HG02763 (cell line): ENCODE measurements around the gene GALNT18.
"Not testable (repeated sequence)": the region's sequence is repeated elsewhere in the genome, so short reads cannot be mapped to it uniquely, and the experiment has no call there.

Source experiments
- ATAC-seq: cut with Tn5 transposase; IDR thresholded peaks from one replicate; pipeline ENCODE4 v1.9.1; 2021; ENCODE audit warnings: mild to moderate bottlenecking, moderate library complexity; ENCODE audit not compliant: unreplicated experiment

Gene GALNT18

DNA sequence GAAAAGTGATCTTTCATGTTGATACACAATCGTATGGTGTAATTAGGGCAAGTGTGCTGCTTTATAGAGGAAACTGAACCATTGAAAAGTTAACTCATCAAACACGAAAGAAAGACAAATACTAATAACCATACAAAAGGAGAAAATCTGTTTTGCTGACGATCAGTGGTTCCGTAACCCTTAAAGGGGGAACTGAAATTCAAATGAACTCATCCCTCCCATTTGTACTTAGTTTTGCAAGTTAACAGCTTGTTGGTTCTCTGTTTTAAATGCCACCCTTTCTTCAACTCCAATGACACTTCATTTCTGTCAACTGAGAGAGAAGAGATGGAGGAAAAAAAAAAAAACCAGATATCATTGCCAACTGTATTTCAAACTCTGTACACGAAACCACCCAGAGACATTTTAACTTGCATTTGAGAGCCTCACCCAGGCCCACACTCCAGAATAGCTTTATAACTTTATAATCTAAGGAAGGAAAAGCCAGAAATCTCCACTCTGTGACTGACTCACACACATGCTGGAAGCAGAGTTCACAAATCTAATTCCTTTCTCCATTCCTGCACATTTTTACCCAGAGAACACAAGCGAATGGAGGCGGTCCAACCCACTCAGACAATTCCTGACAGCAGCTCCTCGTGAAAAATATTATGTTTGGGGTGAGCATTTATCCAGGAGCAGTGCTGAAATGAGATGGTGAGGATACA lies 251.4 kb downstream of the GALNT18 start:
- ATAC-seq, result no peak

GRCh38 chr11:11366793-11367192 lies 255.0 kb downstream of the GALNT18 start:
- no peak for ATAC-seq

GRCh38 chr11:11363674-11364073 lies 258.1 kb downstream of the GALNT18 start:
- ATAC-seq, result no peak

DNA sequence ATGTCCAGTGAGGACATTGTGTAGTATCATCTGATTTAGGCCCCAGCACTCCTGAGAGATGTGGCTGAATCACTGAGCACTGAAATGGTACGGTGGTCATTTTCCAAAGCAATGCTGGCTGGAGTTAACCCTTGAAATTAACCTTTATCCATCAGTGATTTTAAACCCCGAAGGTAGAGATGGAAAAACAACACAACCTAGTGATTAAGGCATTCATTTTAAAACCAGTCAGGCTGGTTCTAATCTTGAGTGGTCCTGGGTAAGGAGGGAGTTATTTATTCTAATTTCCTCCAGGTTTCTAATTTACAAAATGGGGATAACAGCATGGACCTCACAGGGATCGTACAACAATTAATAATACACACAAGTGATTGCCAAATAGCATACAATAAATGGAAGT lies 262.2 kb downstream of the GALNT18 start:
- ATAC-seq, result no peak

DNA sequence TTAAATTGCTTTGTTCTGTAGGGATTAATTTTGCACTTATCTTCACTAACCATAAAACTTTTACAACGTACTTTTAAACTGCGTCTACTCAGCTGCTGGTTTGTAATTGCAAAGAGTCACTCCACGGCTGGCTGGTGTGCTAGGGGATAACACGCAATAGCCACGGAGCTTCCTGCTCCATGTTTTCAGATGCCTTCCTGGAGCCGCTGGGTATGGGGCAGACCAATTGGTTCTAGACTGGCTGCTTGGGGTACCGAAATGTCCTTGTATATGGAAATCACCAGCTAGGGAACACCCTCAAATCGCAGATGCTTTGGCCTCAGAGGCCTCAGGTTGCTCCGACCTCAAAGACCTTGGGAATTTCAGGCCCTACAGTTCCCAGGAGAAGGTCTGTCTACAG lies 265.0 kb downstream of the GALNT18 start:
- no peak for ATAC-seq

DNA sequence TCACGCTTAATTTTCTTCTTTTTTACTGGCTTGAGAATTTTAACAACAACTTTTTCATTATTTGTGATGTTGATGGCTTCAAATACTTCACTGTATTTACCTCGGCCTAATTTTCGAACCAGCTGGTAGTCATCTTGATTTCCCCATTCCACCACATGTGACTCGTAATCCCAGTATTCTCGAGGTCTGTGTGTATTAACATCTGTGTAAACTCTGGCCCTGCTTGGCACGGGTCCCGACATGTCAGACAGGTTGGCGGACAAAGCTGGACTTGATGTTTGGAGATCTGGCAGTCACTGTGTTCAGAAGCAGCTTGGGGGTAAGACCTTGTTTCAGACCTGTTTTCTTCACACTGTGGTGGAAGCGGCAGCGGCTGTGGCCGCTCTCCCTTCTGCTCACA lies 268.9 kb downstream of the GALNT18 start, which contains the start of gene CSNK2A3:
CSNK2A3 (minus strand) TSS at position 373 of the 400 bp plus-strand sequence; CDS start at position 242, 131 bp downstream.
- ATAC-seq, result not testable (repeated sequence)

- not testable (repeated sequence) for ATAC-seq
Observed at GRCh38 chr11:11351851-11352250, 270.0 kb downstream of the GALNT18 start.

DNA sequence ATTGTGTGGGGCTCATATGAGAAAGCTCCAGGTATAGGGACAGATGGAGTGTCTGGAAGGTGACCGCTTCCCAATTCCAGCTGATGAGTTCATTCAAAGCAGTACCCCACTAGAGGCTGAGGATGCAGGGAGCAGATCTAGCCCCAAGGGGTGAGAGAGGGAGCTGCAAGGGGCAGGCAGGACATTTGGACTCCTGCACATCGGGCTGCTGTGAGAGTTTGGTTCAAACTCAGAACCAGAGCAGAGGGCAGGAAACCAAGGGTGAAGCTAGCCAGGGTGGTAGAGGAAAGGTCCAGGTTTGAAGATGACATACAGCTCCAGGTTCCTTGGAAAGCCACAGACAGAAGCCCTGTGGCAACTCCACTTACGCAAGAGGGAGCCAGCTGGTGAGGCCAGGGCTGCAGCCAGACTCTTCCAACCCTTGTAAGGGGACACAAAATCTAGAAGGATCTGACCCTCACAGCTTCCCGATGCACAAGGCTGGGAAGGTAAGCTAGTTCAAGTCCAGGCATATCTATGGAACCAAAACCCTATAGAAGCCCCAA lies 270.7 kb downstream of the GALNT18 start:
- no peak for ATAC-seq

DNA sequence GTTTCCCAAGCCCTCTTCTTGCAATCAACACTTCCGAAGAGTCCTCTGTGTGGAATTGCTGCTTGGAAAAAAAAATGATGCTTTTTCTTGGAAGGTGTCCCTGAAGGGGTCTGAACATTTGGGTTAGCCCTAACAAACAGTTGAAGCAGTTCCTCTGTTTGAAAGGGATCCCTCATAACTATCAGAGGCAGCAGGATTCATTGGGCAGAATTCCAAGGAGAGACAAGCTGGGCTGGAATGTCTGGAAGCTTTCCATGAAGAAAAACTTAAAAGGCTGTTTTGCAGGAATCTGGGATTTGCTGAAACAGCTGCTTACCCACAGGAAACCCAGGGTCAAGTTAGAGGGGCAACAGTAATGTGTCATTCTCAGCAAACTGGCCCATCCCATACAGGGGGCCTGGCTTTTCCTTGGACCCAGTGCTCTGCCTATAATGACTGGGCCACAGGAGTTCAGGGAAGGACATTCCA lies 271.9 kb downstream of the GALNT18 start:
- no peak for ATAC-seq

DNA sequence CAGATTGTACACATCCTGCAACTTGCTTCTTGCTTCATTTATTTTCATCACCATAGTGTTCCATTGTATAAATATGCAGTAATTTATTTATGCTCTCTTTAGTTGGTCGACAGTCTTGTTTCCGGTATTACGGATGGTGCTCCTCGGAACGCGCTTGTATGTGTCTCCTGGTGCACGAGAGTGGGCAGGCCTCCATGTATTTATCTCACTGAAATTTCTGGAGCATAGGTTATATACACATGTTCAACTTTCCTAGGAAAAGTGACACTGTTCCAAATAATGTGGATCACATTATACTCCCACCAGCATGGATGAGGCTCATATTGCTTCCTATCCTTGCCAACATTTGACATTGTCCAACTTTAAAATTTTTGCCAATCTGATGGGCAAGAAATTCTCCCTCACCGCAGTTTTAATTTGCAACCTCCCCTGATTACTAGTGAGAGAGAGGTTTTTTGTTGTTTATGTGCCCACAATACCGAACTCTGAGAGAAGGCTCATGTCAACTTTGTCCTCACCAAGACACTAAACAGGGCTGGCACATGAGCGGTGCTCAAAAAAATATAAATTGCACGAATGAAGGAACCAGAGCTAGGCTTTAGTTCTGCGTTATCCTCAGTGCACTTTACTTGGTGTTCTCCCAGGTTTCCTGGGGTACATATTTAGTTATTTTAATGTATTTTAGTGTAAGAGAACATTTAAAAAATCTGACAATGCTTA lies 272.5 kb downstream of the GALNT18 start:
- no peak for ATAC-seq

GRCh38 chr11:11348303-11348702 lies 273.5 kb downstream of the GALNT18 start:
- ATAC-seq, result no peak

- no peak for ATAC-seq
Observed at GRCh38 chr11:11347592-11347991, 274.2 kb downstream of the GALNT18 start.

DNA sequence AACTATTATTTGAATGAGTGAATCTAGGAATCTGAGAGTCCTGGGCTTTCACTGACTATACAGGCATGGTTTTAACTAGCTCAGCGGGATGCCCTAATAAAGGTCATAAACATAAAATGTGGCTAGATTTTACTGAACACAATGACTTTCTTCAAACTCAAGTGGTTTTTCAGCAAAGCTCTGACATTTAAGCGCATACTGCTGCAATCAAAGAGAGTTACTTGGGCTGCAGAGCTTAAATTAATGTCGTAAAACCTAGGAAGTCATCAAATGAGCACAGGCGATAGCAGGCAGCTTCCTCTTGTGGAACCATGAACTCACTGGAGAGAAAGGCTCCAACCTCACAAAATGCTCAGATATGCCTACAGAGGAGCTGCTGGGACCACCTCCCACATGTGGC lies 275.5 kb downstream of the GALNT18 start:
- no peak for ATAC-seq

GRCh38 chr11:11345099-11345498 lies 276.7 kb downstream of the GALNT18 start:
- no peak for ATAC-seq

DNA sequence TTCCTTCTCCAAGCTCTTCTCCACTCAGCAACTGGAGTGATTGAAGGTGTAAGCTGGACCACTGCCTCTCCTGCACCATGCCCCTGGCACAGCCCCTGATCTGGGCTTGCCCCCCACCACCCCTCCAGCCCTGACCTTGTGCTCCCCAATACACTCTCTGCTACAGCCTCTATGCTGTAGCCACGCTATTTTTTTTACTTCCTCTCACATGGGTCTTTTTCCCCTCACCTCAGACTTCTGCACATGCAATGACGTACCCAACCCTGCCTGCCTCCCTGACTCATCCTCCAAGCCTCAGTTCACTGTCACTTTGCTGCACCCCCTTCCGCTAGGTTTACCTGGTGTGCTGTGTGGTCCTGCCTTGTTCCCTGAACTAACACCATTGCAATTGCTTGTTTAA lies 277.8 kb downstream of the GALNT18 start:
- ATAC-seq, result no peak

DNA sequence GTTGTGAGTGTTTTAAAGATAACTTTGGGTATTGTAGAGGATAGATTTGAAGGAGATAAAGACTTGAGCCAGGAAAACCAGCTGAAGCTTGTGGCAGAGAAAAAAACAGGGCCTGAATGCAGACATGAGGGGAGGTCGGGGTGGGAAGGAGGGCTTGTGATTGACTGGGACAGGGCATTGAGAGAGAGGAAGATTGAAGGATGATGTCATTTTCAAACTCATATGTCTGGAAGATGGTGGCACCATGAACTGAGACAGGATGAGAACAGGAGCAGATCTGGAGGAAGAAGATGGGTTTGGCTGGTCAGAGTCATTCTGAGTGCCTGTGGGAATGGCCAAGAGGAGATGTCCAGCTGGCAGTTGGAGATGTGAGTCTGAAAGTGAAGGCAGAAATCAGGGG lies 283.5 kb downstream of the GALNT18 start:
- no peak for ATAC-seq

DNA sequence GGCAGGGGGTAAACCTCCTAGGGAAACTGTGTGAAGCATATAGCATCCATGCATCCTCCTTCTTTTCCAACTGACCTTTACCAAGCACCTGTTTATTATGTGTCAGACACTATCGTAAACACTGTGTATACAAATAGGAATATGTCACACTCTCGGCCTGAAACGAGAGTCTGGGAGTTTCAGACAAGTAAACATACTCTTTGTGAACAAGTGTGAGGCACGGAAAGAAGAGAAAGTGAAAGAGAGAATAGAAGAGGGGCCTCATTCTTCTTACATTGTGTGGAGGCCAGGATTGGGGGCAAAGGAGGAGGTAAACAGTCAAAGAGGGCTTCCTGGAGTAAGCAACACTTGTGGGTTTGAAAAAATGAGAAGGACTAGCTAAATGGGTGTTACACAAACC lies 285.1 kb downstream of the GALNT18 start:
- ATAC-seq, result no peak

DNA sequence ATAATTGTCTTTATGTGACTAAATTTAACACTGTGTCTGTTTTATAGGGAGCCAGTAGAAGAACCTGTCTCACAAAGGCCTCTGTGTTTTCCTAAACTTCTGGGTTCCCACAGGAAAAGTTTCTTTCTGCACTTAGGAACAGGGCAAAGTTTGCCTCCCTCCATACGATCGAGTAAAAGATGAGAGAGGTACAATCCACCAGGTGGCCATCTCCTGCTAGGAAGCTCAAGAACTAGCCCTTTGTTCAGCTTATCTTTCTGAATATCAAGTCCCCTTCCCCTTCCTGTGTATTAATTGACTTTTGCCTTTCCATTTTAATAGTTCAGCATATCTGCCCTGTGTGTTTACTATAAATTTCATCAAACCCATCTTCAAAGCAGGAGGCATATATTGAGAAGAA lies 286.8 kb downstream of the GALNT18 start:
- no peak for ATAC-seq

DNA sequence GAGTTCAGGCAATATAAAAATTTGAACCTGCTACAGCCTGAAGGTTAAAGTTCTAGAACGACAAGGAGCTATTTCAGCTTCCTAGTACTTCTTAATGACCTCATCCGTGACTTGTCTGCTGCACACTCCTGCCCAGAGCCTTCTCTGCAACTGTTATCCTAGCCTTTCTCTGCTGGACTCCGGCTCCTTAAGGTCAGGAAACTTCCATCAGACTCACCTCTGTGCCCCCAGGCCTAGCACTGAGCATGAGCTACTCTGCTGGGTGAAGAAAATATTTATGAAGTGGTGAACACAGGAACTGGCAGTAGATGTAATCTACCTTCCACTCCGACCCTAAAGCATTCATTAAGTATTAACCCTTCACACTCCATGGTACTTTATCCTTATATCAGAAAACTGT lies 287.2 kb downstream of the GALNT18 start:
- no peak for ATAC-seq

DNA sequence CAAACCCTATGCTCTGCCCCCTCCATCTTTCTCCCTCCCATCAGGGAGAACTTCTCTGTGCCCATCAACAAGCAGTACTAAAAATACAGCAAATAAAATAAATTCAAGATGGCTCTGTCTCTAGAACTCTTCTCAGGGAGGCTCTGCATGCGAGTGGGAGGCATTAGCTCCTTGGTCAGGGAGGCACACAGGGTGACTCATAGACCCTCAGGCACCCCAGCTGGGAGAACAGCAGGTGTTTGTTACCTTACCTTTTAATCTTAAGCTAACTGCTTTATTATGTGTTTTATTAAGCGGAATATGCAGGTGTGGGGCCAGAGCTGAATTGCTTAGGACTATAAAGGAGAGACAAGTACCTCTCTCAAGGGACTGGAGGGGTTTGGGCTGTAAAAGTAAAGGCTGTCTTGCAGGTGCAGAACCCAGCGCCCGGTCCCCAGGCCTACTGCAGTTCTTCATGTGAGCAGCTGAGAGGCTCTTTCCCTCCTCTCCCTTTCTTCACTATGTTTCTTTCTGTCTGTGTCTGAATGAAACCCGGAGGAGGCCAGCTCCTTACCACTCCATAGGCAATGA lies 289.6 kb downstream of the GALNT18 start:
- ATAC-seq, result no peak

DNA sequence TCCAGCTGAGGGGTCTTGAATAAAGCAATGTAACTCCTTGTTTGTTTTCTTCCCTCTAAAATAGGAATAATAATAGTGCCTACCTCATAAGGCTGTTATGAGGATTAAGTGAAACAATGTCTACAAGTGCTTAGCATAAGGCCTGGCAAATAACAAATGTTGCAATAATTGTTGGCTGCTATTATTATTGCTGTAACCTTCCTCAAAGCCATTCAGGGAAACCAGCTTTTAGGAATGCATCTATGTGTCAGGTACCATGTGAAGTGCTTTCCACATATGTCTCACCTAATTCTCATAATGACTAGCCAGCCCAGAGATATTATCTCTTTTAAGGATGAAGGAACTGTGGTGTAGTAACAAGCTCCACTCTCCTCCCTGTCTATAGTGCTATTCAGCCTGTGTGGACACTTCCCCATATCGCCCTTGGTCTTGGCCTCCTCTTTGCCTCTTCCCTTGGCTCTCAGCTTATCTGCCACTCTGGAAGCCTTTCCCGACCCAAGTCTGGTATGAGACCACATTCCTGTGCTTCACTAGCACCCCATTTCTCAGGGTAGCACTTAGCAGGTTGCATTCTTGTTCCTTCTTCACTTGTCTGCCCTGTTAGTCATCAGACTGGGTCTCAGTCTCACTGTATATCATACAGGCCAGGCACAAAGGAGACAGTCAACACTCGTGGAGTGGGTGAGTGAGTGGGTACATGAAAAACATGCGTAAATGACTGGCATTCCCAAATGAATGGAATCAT lies 292.6 kb downstream of the GALNT18 start:
- ATAC-seq, result no peak
